Astrocyte of the cerebellum (primary cell): ENCODE data around the gene MAPRE3.

Source experiments
- DNase-seq: peaks from one replicate; pipeline ENCODE4 v3.0.0-alpha.2; 2011; ENCODE audit warnings: low read depth
- H3K4me3 ChIP-seq: 2 replicates; pipeline ENCODE4 v1.5.1; 2011; ENCODE audit warnings: mild to moderate bottlenecking, low read depth, low read length, moderate library complexity
- CTCF ChIP-seq: IDR thresholded peaks from 2 replicates; pipeline ENCODE4 v1.5.1; 2012; ENCODE audit warnings: low read length, low read depth, moderate library complexity, mild to moderate bottlenecking; ENCODE audit errors: missing control alignments
- in situ Hi-C: cut with HindIII; loops from 2 replicates; pipeline ENCODE4 v1.10.0; 2017; ENCODE audit warnings: low sequenced_read_pairs

The MAPRE3 gene

GRCh38 chr2:27001950-27002349, 31.5 kb downstream of the MAPRE3 start:
- TF ChIP-seq CTCF, result no peak
- DNase-seq, result no peak
- H3K4me3 ChIP-seq, result no peak overlapping the region
- in situ Hi-C loops, result no loop called here

- no peak overlapping the region for H3K4me3 ChIP-seq
- in situ Hi-C loops, result no loop called here
- no peak for DNase-seq
- no peak for TF ChIP-seq CTCF
Observed at GRCh38 chr2:27003007-27003406, 32.6 kb downstream of the MAPRE3 start.

GRCh38 chr2:27003857-27004256, 33.4 kb downstream of the MAPRE3 start:
- in situ Hi-C loops, result no loop called here
- TF ChIP-seq CTCF, result no peak
- H3K4me3 ChIP-seq, result no peak overlapping the region
- DNase-seq, result no peak

GRCh38 chr2:27006602-27007415, 36.4 kb downstream of the MAPRE3 start:
- no peak for DNase-seq
- in situ Hi-C loops, result no loop called here
- H3K4me3 ChIP-seq, result no peak overlapping the region
- no peak for TF ChIP-seq CTCF

GRCh38 chr2:27007416-27008374, 37.3 kb downstream of the MAPRE3 start:
- in situ Hi-C loops, result no loop called here
- H3K4me3 ChIP-seq, result no peak overlapping the region
- DNase-seq, result no peak
- no peak for TF ChIP-seq CTCF

- DNase-seq, result no peak
- in situ Hi-C loops, result no loop called here
- TF ChIP-seq CTCF, result no peak
- no peak overlapping the region for H3K4me3 ChIP-seq
Observed at GRCh38 chr2:27008678-27009077, 38.2 kb downstream of the MAPRE3 start.
